Upper lobe of right lung (tissue), 1 donor: ENCODE measurements around the gene ZER1. TPM values are rescaled to one million over a fixed set of nuclear protein-coding genes. Genes with fewer than 3 reads are reported as not detected.
"Not testable (repeated sequence)": the region's sequence is repeated elsewhere in the genome, so short reads cannot be mapped to it uniquely, and the experiment has no call there.

Experiments
- ATAC-seq: fragments of 200-7000 bp; cut with Tn5 transposase; one replicate; pipeline ENCODE4 v1.9.1; 2020; ENCODE audit warnings: mild to moderate bottlenecking, moderate library complexity
- DNase-seq: peaks from one replicate; pipeline ENCODE4 v3.0.0-alpha.2; 2020
- H3K27ac ChIP-seq: fragments of 200-600 bp; one replicate; pipeline ENCODE4 v1.8.0; 2022
- H3K27me3 ChIP-seq: fragments of 200-600 bp; one replicate; pipeline ENCODE4 v1.8.0; 2022; ENCODE audit warnings: mild to moderate bottlenecking
- H3K36me3 ChIP-seq: fragments of 200-600 bp; one replicate; pipeline ENCODE4 v1.8.0; 2022
- H3K4me1 ChIP-seq: fragments of 200-600 bp; one replicate; pipeline ENCODE4 v1.8.0; 2022
- H3K4me3 ChIP-seq: fragments of 200-600 bp; one replicate; pipeline ENCODE4 v1.8.0; 2022; ENCODE audit warnings: mild to moderate bottlenecking
- H3K9me3 ChIP-seq: fragments of 200-600 bp; one replicate; pipeline ENCODE4 v1.8.0; 2022
- intact Hi-C: fragments of 100-400 bp; cut with DNase I; formaldehyde crosslinking; loops from one replicate; pipeline ENCODE4 v1.11.0; 2022
- total RNA-seq: library from RNA; stranded (reverse); fragmentation: NEBNext Ultra II Directional; extraction: Animal tissue kit (Norgen Biotek cat#: 25700); gene quantifications from one replicate; pipeline ENCODE4 v1.2.1, GENCODE V29; 2021
- TF ChIP-seq, protein P1 (sequence below): fragments of 200-600 bp; IDR thresholded peaks from one replicate; pipeline ENCODE4 v1.8.0; 2022; ENCODE audit warnings: antibody characterized with exemption
- donor health status: DM: no; HTN: yes; CAD: no; lungs with severe emphysema.

Gene ZER1
- total RNA-seq, 1 donor from 2014 or later, result 32.0 TPM

- H3K27me3 ChIP-seq, result no peaks in the 10 kb centered on the region
- no peaks in the 10 kb centered on the region for H3K36me3 ChIP-seq
- H3K4me3 ChIP-seq, result peak overlapping the region; percentile 77
- peak overlapping the region; percentile 80 for H3K27ac ChIP-seq
- H3K4me1 ChIP-seq, result peaks cover 9% of the 10 kb centered on the region
- DNase-seq, result peak; percentile 48
- no peaks in the 10 kb centered on the region for H3K9me3 ChIP-seq
- ATAC-seq, result no peak
- TF ChIP-seq, protein P1, sequence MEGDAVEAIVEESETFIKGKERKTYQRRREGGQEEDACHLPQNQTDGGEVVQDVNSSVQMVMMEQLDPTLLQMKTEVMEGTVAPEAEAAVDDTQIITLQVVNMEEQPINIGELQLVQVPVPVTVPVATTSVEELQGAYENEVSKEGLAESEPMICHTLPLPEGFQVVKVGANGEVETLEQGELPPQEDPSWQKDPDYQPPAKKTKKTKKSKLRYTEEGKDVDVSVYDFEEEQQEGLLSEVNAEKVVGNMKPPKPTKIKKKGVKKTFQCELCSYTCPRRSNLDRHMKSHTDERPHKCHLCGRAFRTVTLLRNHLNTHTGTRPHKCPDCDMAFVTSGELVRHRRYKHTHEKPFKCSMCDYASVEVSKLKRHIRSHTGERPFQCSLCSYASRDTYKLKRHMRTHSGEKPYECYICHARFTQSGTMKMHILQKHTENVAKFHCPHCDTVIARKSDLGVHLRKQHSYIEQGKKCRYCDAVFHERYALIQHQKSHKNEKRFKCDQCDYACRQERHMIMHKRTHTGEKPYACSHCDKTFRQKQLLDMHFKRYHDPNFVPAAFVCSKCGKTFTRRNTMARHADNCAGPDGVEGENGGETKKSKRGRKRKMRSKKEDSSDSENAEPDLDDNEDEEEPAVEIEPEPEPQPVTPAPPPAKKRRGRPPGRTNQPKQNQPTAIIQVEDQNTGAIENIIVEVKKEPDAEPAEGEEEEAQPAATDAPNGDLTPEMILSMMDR, result no peak
- intact Hi-C loops, result no loop called here
These were observed 67.4 kb downstream of the ZER1 start for GRCh38 chr9:128704356-128704670.

- Histone ChIP-seq H3K27me3 (no peaks in the 10 kb centered on the region), H3K9me3 (no peaks in the 10 kb centered on the region), H3K4me1 (peaks cover 9% of the 10 kb centered on the region), H3K4me3 (peak overlapping the region; percentile 77), H3K36me3 (no peaks in the 10 kb centered on the region), H3K27ac (peak overlapping the region; percentile 80)
- TF ChIP-seq, protein P1, result no peak
- DNase-seq (peak; percentile 68), ATAC-seq (peak; percentile 3)
- intact Hi-C loops, result no loop called here
These were observed 67.9 kb downstream of the ZER1 start for GRCh38 chr9:128703616-128704355.

DNA sequence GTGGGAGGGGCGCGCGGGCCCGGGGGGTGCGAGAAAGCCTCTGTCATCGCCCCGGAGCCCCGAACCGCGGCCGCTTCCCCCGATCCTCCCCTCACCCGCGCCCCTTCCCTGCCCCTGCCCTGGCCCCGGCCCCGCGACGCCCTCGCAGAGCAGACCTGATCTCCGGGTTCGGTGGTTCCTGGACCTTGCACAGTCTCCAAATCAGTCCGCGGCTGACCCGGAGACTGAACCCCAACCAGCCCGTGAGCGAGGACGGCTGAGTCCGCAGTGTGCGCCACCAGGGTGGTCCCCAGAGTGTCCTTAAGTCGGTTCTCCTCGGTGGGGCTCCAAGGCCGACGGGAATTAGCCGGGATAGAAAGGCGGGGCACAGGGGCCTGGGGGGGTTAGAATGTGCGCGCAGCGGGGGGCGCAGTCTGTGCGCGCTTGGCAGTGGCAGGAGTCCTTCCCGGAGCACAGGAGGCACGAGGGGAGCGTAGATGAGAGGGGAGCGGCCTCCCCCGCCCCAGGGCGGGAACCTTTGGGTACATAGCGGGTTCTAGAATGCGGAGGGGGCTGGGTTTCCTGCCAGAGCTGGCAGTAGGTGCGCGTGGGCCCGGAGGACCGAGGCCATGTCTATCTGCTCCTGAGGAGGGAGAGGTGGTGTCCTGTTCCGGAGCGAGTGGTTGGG is 68.6 kb downstream of the ZER1 start:
- DNase-seq (peak; percentile 69), ATAC-seq (peak; percentile 24)
- peaks cover 9% of the 10 kb centered on the region for H3K4me1 ChIP-seq
- no peaks in the 10 kb centered on the region for H3K36me3 ChIP-seq
- H3K27me3 ChIP-seq, result no peaks in the 10 kb centered on the region
- no peaks in the 10 kb centered on the region for H3K9me3 ChIP-seq
- peak overlapping the region; percentile 80 for H3K27ac ChIP-seq
- TF ChIP-seq, protein P1, result no peak
- intact Hi-C loops, result no loop called here
- peak overlapping the region; percentile 77 for H3K4me3 ChIP-seq

- Histone ChIP-seq H3K9me3 (no peaks in the 10 kb centered on the region), H3K4me1 (peaks cover 9% of the 10 kb centered on the region), H3K27me3 (no peaks in the 10 kb centered on the region), H3K27ac (peak within 1 kb of the TSS; percentile 80), H3K4me3 (peak within 1 kb of the TSS; percentile 77), H3K36me3 (no peaks in the 10 kb centered on the region)
- intact Hi-C loops, result no loop called here
- TF ChIP-seq, protein P1, result peak; percentile 82
- peak; percentile 95 for ATAC-seq
- DNase-seq, result peak; percentile 95
These were observed 69.2 kb downstream of the ZER1 start, which contains the start of gene PKN3 for GRCh38 chr9:128702445-128702948. PKN3 (plus strand) TSS chr9:128702503; CDS start chr9:128702916, 413 bp downstream.

DNA sequence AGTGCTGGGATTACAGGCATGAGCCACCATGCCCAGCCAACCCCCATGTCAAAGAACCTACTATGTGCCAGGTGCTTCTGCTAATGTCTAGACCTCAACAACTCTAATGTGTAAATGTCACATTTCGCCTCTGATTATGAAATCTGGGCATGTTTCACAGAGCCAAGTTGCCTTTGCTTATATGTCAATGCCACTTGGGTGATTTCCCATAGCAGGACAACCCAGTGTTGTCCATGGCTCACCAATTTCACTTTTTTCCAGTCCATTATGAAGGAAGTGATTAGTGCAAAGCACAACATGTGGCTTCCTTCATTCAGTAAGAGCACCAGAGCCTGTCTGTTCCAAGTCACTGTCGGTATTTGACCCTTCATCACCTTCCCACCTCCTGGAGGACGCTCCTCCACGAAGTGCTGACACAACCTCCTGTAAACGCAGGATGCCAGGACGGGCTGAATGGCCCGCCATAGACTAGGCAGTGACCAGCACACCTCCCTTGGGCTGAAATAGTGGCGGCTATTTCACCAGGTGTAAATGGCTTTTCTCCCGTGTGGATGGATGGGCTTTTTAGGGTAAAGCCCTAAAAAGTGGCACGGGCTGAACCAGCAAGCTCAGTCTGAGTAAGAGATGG is 70.4 kb downstream of the ZER1 start:
- ATAC-seq (no peak), DNase-seq (peak; percentile 42)
- Histone ChIP-seq H3K9me3 (no peaks in the 10 kb centered on the region), H3K27ac (no peak overlapping the region), H3K36me3 (peaks cover 5% of the 10 kb centered on the region), H3K4me3 (no peak overlapping the region), H3K4me1 (peaks cover 9% of the 10 kb centered on the region), H3K27me3 (no peaks in the 10 kb centered on the region)
- TF ChIP-seq, protein P1, result no peak
- intact Hi-C loops, result no loop called here

- H3K4me1 ChIP-seq, H3K27me3 ChIP-seq, H3K27ac ChIP-seq, ATAC-seq, intact Hi-C loops, H3K9me3 ChIP-seq, H3K4me3 ChIP-seq: not testable (repeated sequence)
- H3K36me3 ChIP-seq, result peaks cover 25% of the 10 kb centered on the region
- DNase-seq, result peak; percentile 31
These were observed 72.5 kb downstream of the ZER1 start for GRCh38 chr9:128699096-128699795.
